HEK293 (cell line): ENCODE results near the gene CAPN1.
"Not testable (repeated sequence)": the region's sequence is repeated elsewhere in the genome, so short reads cannot be mapped to it uniquely, and the experiment has no call there.

Experiments used
- CTCF ChIA-PET: fragments of 350-600 bp; formaldehyde crosslinking; extraction: SDS; loops from one replicate; lab custom pipeline; 2021; ENCODE audit warnings: antibody characterized with exemption; lab: Yijun Ruan, JAX
- POLR2A ChIA-PET: fragments of 300-600 bp; formaldehyde crosslinking; extraction: SDS; loops from one replicate; lab custom pipeline; 2020; ENCODE audit warnings: antibody characterized with exemption, inconsistent platforms; lab: Yijun Ruan, JAX
- H3K27ac ChIP-seq: fragments of 200-500 bp; sonication (Bioruptor generic); 2 replicates; pipeline ENCODE4 v1.5.1; 2014; ENCODE audit warnings: low read depth, low read length, control low read depth, inconsistent platforms; ENCODE audit errors: extremely low read depth
- H3K36me3 ChIP-seq, 2 experiments: fragments of 200-500 bp in 1 of 2; sonication (Bioruptor generic) in 1 of 2; 1 replicate in 1 of 2; 2 replicates in 1 of 2; pipeline ENCODE4 v1.5.1; 2014 to 2017; ENCODE audit warnings: inconsistent platforms in 2 of 2, low read length in 2 of 2; ENCODE audit not compliant: control insufficient read depth in 2 of 2, insufficient read depth in 1 of 2
- H3K4me1 ChIP-seq: fragments of 200-500 bp; sonication (Bioruptor generic); 2 replicates; pipeline ENCODE4 v1.5.1; 2014; ENCODE audit warnings: mild to moderate bottlenecking, low read length, inconsistent platforms; ENCODE audit not compliant: control insufficient read depth, insufficient read depth
- H3K4me3 ChIP-seq: 2 replicates; pipeline ENCODE4 v1.5.1; 2011; ENCODE audit warnings: low read depth, mild to moderate bottlenecking, control low read depth, low read length, moderate library complexity
- H3K9me3 ChIP-seq: fragments of 200-500 bp; sonication (Bioruptor generic); 2 replicates; pipeline ENCODE4 v1.5.1; 2014; ENCODE audit warnings: low read depth, low read length, inconsistent platforms; ENCODE audit not compliant: control insufficient read depth, insufficient read depth
- GLIS2 ChIP-seq: fragments of 450-650 bp; formaldehyde crosslinking; IDR thresholded peaks from 2 replicates; pipeline ENCODE4 v1.5.1; 2016; ENCODE audit warnings: missing biosample characterization, missing genetic modification characterization
- INSM2 ChIP-seq: fragments of 450-650 bp; formaldehyde crosslinking; IDR thresholded peaks from 2 replicates; pipeline ENCODE4 v1.5.1; 2016; ENCODE audit warnings: missing biosample characterization, missing genetic modification characterization
- MYNN ChIP-seq: fragments of 450-650 bp; formaldehyde crosslinking; IDR thresholded peaks from 2 replicates; pipeline ENCODE4 v1.5.1; 2016; ENCODE audit warnings: missing biosample characterization, missing genetic modification characterization, borderline replicate concordance
- PRDM1 ChIP-seq: fragments of 450-650 bp; formaldehyde crosslinking; IDR thresholded peaks from 2 replicates; pipeline ENCODE4; 2016; ENCODE audit warnings: missing biosample characterization, missing genetic modification characterization
- ZBTB11 ChIP-seq: fragments of 450-650 bp; formaldehyde crosslinking; conservative IDR thresholded peaks from 2 replicates; pipeline ENCODE4 v1.5.1; 2016; ENCODE audit warnings: low read depth, missing biosample characterization, missing genetic modification characterization
- ZIC2 ChIP-seq: fragments of 450-650 bp; formaldehyde crosslinking; IDR thresholded peaks from 2 replicates; pipeline ENCODE4 v1.5.1; 2016; ENCODE audit warnings: missing biosample characterization, missing genetic modification characterization
- ZNF114 ChIP-seq: fragments of 450-650 bp; formaldehyde crosslinking; IDR thresholded peaks from 2 replicates; pipeline ENCODE4 v1.5.0; 2017; ENCODE audit warnings: missing biosample characterization, missing genetic modification characterization
- ZNF223 ChIP-seq: fragments of 450-650 bp; formaldehyde crosslinking; IDR thresholded peaks from 2 replicates; pipeline ENCODE4 v1.5.1; 2016; ENCODE audit warnings: missing biosample characterization, missing genetic modification characterization
- ZNF433 ChIP-seq: fragments of 450-650 bp; formaldehyde crosslinking; IDR thresholded peaks from 2 replicates; pipeline ENCODE4 v1.5.1; 2016; ENCODE audit warnings: missing biosample characterization, missing genetic modification characterization, low read depth
- ZNF529 ChIP-seq: fragments of 450-650 bp; formaldehyde crosslinking; IDR thresholded peaks from 2 replicates; pipeline ENCODE4 v1.5.1; 2017; ENCODE audit warnings: missing genetic modification characterization, missing biosample characterization; ENCODE audit not compliant: insufficient replicate concordance
- ZNF549 ChIP-seq: fragments of 450-650 bp; IDR thresholded peaks from 2 replicates; pipeline ENCODE4 v1.5.1; 2018; ENCODE audit warnings: missing biosample characterization, missing genetic modification characterization, mild to moderate bottlenecking, inconsistent platforms, moderate library complexity
- ZNF654 ChIP-seq: fragments of 450-650 bp; formaldehyde crosslinking; IDR thresholded peaks from 2 replicates; pipeline ENCODE4 v1.5.1; 2016; ENCODE audit warnings: low read depth, missing biosample characterization, missing genetic modification characterization
- ZNF664 ChIP-seq: fragments of 450-650 bp; formaldehyde crosslinking; IDR thresholded peaks from 2 replicates; pipeline ENCODE4 v1.5.1; 2016; ENCODE audit warnings: missing biosample characterization, missing genetic modification characterization
- ZNF707 ChIP-seq: fragments of 450-650 bp; formaldehyde crosslinking; IDR thresholded peaks from 2 replicates; pipeline ENCODE4 v1.5.1; 2016; ENCODE audit warnings: missing biosample characterization, missing genetic modification characterization
- ZNF792 ChIP-seq: fragments of 450-650 bp; formaldehyde crosslinking; IDR thresholded peaks from 2 replicates; pipeline ENCODE4 v1.5.1; 2016; ENCODE audit warnings: missing biosample characterization, missing genetic modification characterization

The CAPN1 gene

GRCh38 chr11:65167656-65168055 is 14.1 kb upstream of the CAPN1 start:
- Histone ChIP-seq H3K4me3 (no peak overlapping the region), H3K4me1 (no peaks in the 10 kb centered on the region), H3K9me3 (no peaks in the 10 kb centered on the region), H3K36me3 (no peaks in the 10 kb centered on the region), H3K27ac (no peak overlapping the region)
- CTCF ChIA-PET: interaction anchor here (0.6 to 1.5 kb wide), 2 partner anchors 45 to 322 kb away, joined by 4 to 6 read pairs; partner anchors contain the start of genes CDC42BPG and MRPL49
- POLR2A ChIA-PET: interaction anchor here (0.7 kb wide), 1 partner anchor 104 kb away, joined by 5 read pairs; no protein-coding TSS in a partner anchor
- TF ChIP-seq ZNF654 (tag by site-specific recombination): no peak
- TF ChIP-seq ZBTB11 (tag by site-specific recombination): no peak
- TF ChIP-seq MYNN (tag by site-specific recombination): no peak
- TF ChIP-seq ZNF549 (tag by site-specific recombination): no peak

GRCh38 chr11:65169164-65169641 is 12.5 kb upstream of the CAPN1 start:
- no peaks in the 10 kb centered on the region for H3K4me1 ChIP-seq
- H3K9me3 ChIP-seq: no peaks in the 10 kb centered on the region
- no peaks in the 10 kb centered on the region for H3K36me3 ChIP-seq
- H3K27ac ChIP-seq: no peak overlapping the region
- TF ChIP-seq ZNF792 (tag by site-specific recombination): no peak
- TF ChIP-seq ZNF664 (tag by site-specific recombination): 0 out of 2 replicates have a peak, but pooled peaks have one; percentile 35
- no peak for TF ChIP-seq ZNF114 (tag by site-specific recombination)
- ChIA-PET CTCF (no interaction called here), POLR2A (interaction anchor here (0.7 kb wide), 1 partner anchor 47 kb away, joined by 8 read pairs; the partner anchor contains the start of gene MRPL49)
- H3K4me3 ChIP-seq: no peak overlapping the region

GRCh38 chr11:65170058-65170534 is 11.6 kb upstream of the CAPN1 start, which contains the start of gene SPDYC:
SPDYC (plus strand) TSS chr11:65170233; CDS start chr11:65171358, 1,125 bp downstream.
- Histone ChIP-seq H3K4me1 (no peaks in the 10 kb centered on the region), H3K9me3 (no peaks in the 10 kb centered on the region), H3K4me3 (no peak within 1 kb of the TSS), H3K36me3 (no peaks in the 10 kb centered on the region), H3K27ac (no peak within 1 kb of the TSS)
- no peak for TF ChIP-seq GLIS2 (tag by site-specific recombination)
- TF ChIP-seq ZNF433 (tag by site-specific recombination): no peak
- no peak for TF ChIP-seq ZNF529
- TF ChIP-seq ZIC2 (tag by site-specific recombination): peak; percentile 20; the same call in 1 of the 2 replicates
- POLR2A ChIA-PET: no interaction called here
- CTCF ChIA-PET: interaction anchor here (0.7 kb wide), 1 partner anchor 158 kb away, joined by 3 read pairs; no protein-coding TSS in a partner anchor

- TF ChIP-seq INSM2 (tag by site-specific recombination): no peak
- no peak for TF ChIP-seq ZNF223 (tag by site-specific recombination)
- TF ChIP-seq PRDM1: no peak
- TF ChIP-seq ZNF707: no peak
- no peak overlapping the region for H3K27ac ChIP-seq
- POLR2A ChIA-PET: no interaction called here
- H3K36me3 ChIP-seq: no peaks in the 10 kb centered on the region
- no peaks in the 10 kb centered on the region for H3K9me3 ChIP-seq
- CTCF ChIA-PET: interaction anchor here (0.6 to 1.1 kb wide), 2 partner anchors 158 to 248 kb away, joined by 3 to 4 read pairs; partner anchors contain the start of genes ARL2 and PPP2R5B
- H3K4me1 ChIP-seq: no peaks in the 10 kb centered on the region
- no peak overlapping the region for H3K4me3 ChIP-seq
These were observed 9.1 kb upstream of the CAPN1 start for GRCh38 chr11:65172600-65172999.

- not testable (repeated sequence) for H3K4me3 ChIP-seq, H3K4me1 ChIP-seq, H3K9me3 ChIP-seq, H3K27ac ChIP-seq, H3K36me3 ChIP-seq
- POLR2A ChIA-PET: interaction anchor here (0.6 to 0.9 kb wide), 3 partner anchors 9 to 1082 kb away, joined by 3 read pairs; no protein-coding TSS in a partner anchor
- CTCF ChIA-PET: interaction anchor here (0.8 to 1.6 kb wide), 3 partner anchors 9 to 62 kb away, joined by 3 to 4 read pairs (median 3); no protein-coding TSS in a partner anchor
These were observed 7.1 kb upstream of the CAPN1 start for GRCh38 chr11:65174571-65175010.
